HepG2 (cell line): Measurements from ENCODE around the gene HSD17B11. TPM values are rescaled to one million over a fixed set of nuclear protein-coding genes. Genes with fewer than 3 reads are reported as not detected.

Source experiments
- AHDC1 ChIP-seq: sonication (generic); formaldehyde crosslinking; IDR thresholded peaks from 2 replicates; pipeline ENCODE4 v1.5.1; 2020; ENCODE audit warnings: mild to moderate bottlenecking, missing genetic modification reagents, borderline replicate concordance
- FOXA3 ChIP-seq: IDR thresholded peaks from 2 replicates; pipeline ENCODE4 v1.6.1; 2016; ENCODE audit warnings: missing genetic modification reagents, missing compliant biosample characterization
- NFE2L2 ChIP-seq: fragments of 150-350 bp; IDR thresholded peaks from 2 replicates; pipeline ENCODE4 v1.6.1; 2014; ENCODE audit warnings: low read length
- SNAPC4 ChIP-seq: sonication (generic); formaldehyde crosslinking; IDR thresholded peaks from 2 replicates; pipeline ENCODE4 v1.4.0; 2020; ENCODE audit warnings: mild to moderate bottlenecking, missing genetic modification reagents
- SOX5 ChIP-seq: IDR thresholded peaks from 2 replicates; pipeline ENCODE4 v1.6.1; 2016; ENCODE audit warnings: borderline replicate concordance
- ZBTB4 ChIP-seq: sonication (generic); formaldehyde crosslinking; IDR thresholded peaks from 2 replicates; pipeline ENCODE4 v1.4.0; 2020; ENCODE audit warnings: missing genetic modification reagents, mild to moderate bottlenecking, borderline replicate concordance
- ZHX1 ChIP-seq: sonication (generic); formaldehyde crosslinking; IDR thresholded peaks from 2 replicates; pipeline ENCODE4 v1.8.1; 2022; ENCODE audit warnings: low read depth, mild to moderate bottlenecking, missing genetic modification reagents
- ZMYM3 ChIP-seq: sonication (generic); formaldehyde crosslinking; IDR thresholded peaks from 2 replicates; pipeline ENCODE4 v1.5.1; 2020; ENCODE audit warnings: mild to moderate bottlenecking, missing genetic modification reagents
- ZSCAN5A ChIP-seq: sonication (generic); formaldehyde crosslinking; IDR thresholded peaks from 2 replicates; pipeline ENCODE4 v1.8.0; 2022; ENCODE audit warnings: mild to moderate bottlenecking, missing genetic modification reagents, borderline replicate concordance
- polyA plus RNA-seq, 8 experiments: library from polyadenylated mRNA; depleted of rRNA in 3 of 8; stranded (reverse) in 7 of 8; unstranded in 1 of 8; fragments of >200 nt; fragmentation: Illumina TruSeq in 4 of 8; extraction: Trizol in 4 of 8; gene quantifications; 2 replicates each; pipeline versions ENCODE4 v1.2.1 to v1.2.3, GENCODE V29; 2011 to 2016; ENCODE audit warnings: low read depth in 4 of 8, missing spikeins in 1 of 8, mixed read lengths in 1 of 8; ENCODE audit not compliant: insufficient read depth in 1 of 8
- total RNA-seq, 5 experiments: library from RNA; depleted of rRNA; stranded (reverse); fragments of >200 nt; fragmentation: Illumina TruSeq; extraction: Trizol; gene quantifications; 2 replicates each; pipeline ENCODE4 v1.2.3, GENCODE V29; 2016; ENCODE audit warnings: low read depth in 1 of 5

HSD17B11 gene
- total and polyA plus RNA-seq, 2 of the 13 experiments (the other 11 are each of a cell fraction or from before 2014, with no cell fraction given): 121 to 158 TPM

GRCh38 chr4:87390891-87391575, at the start of gene HSD17B11 (continued):
- peak; percentile 90; the same call in 1 of the 2 replicates for TF ChIP-seq ZBTB4
- peak; percentile 87 for TF ChIP-seq SOX5 (CRISPR knock-in tag)
- TF ChIP-seq AHDC1 (CRISPR knock-in tag): peak; percentile 85
- TF ChIP-seq ZHX1: peak; percentile 75
- TF ChIP-seq FOXA3: peak; percentile 83
- peak; percentile 64; the same call in 1 of the 2 replicates for TF ChIP-seq ZMYM3 (CRISPR knock-in tag)
- TF ChIP-seq ZSCAN5A: peak; percentile 40; the same call in 1 of the 2 replicates
- TF ChIP-seq NFE2L2: no peak
- TF ChIP-seq SNAPC4 (CRISPR knock-in tag): peak; percentile 64; the same call in 1 of the 2 replicates
